K562 (cell line): ENCODE results near the gene FAF2. TPM values are rescaled to one million over a fixed set of nuclear protein-coding genes. Genes with fewer than 3 reads are reported as not detected.

Source experiments
- BRF1 ChIP-seq: IDR thresholded peaks from 3 replicates; pipeline ENCODE4 v1.6.1; 2011; ENCODE audit warnings: borderline replicate concordance, mild to moderate bottlenecking; ENCODE audit not compliant: insufficient read length; ENCODE audit errors: extremely low read depth
- CEBPB ChIP-seq: fragments of 450-650 bp; IDR thresholded peaks from 2 replicates; pipeline ENCODE4 v1.6.1; 2016; ENCODE audit warnings: missing genetic modification characterization, missing compliant biosample characterization
- GABPB2 ChIP-seq: fragments of 250-450 bp; sonication (Bioruptor Pico); conservative IDR thresholded peaks from 2 replicates; pipeline ENCODE4 v1.5.1; 2021; ENCODE audit warnings: mild to moderate bottlenecking
- HDAC6 ChIP-seq: IDR thresholded peaks from 2 replicates; pipeline ENCODE4 v1.6.1; 2012; ENCODE audit warnings: low read depth, mild to moderate bottlenecking, control low read depth, inconsistent platforms, low read length, moderate library complexity
- ILK ChIP-seq: fragments of 450-650 bp; IDR thresholded peaks from 2 replicates; pipeline ENCODE4 v1.6.1; 2016; ENCODE audit warnings: missing genetic modification characterization, low read depth, mild to moderate bottlenecking, missing compliant biosample characterization, moderate library complexity, borderline replicate concordance
- KDM1A ChIP-seq, 2 experiments: fragments of 450-650 bp; IDR thresholded peaks; 2 replicates each; pipeline ENCODE4 v1.6.1; 2016; ENCODE audit warnings: mild to moderate bottlenecking in 2 of 2
- MED1 ChIP-seq: sonication (generic); formaldehyde crosslinking; IDR thresholded peaks from 2 replicates; pipeline ENCODE4 v1.8.1; 2023; ENCODE audit warnings: missing genetic modification reagents, borderline replicate concordance
- MXD1 ChIP-seq: fragments of 250-450 bp; sonication (Bioruptor Pico); IDR thresholded peaks from 2 replicates; pipeline ENCODE4 v1.8.0; 2021; ENCODE audit warnings: borderline replicate concordance, mild to moderate bottlenecking, moderate library complexity; ENCODE audit not compliant: poor library complexity, severe bottlenecking
- MYBL2 ChIP-seq, 2 experiments: fragments of 450-650 bp in 1 of 2; sonication (generic) in 1 of 2; formaldehyde crosslinking in 1 of 2; IDR thresholded peaks; 2 replicates each; pipeline versions ENCODE4 v1.6.1 to v1.8.1; 2017 to 2022; ENCODE audit warnings: borderline replicate concordance in 1 of 2, inconsistent platforms in 1 of 2, low read depth in 1 of 2, mild to moderate bottlenecking in 1 of 2, missing genetic modification reagents in 1 of 2, moderate library complexity in 1 of 2
- PYGO2 ChIP-seq: fragments of 450-650 bp; IDR thresholded peaks from 2 replicates; pipeline ENCODE4 v1.6.1; 2016; ENCODE audit warnings: mild to moderate bottlenecking, missing genetic modification characterization, moderate library complexity, missing compliant biosample characterization
- RAD51 ChIP-seq: fragments of 450-650 bp; IDR thresholded peaks from 2 replicates; pipeline ENCODE4 v1.7.1; 2016; ENCODE audit warnings: low read depth, mild to moderate bottlenecking, borderline replicate concordance
- RBM25 ChIP-seq: fragments of 200-400 bp; formaldehyde crosslinking; IDR thresholded peaks from 2 replicates; pipeline ENCODE4 v1.6.1; 2018; ENCODE audit warnings: low read length, low read depth, moderate library complexity; ENCODE audit not compliant: severe bottlenecking
- SRSF7 ChIP-seq: fragments of 200-400 bp; formaldehyde crosslinking; optimal IDR thresholded peaks from 2 replicates; pipeline ENCODE3; 2017; ENCODE audit warnings: mild to moderate bottlenecking, low read depth, low read length
- SRSF9 ChIP-seq: fragments of 200-400 bp; formaldehyde crosslinking; IDR thresholded peaks from 2 replicates; pipeline ENCODE4 v1.6.1; 2017; ENCODE audit warnings: low read depth, low read length, borderline replicate concordance
- TCF7 ChIP-seq: sonication (generic); IDR thresholded peaks from 2 replicates; pipeline ENCODE4 v1.6.1; 2016; ENCODE audit warnings: antibody characterized with exemption, borderline replicate concordance
- YBX1 ChIP-seq: fragments of 450-650 bp; IDR thresholded peaks from 2 replicates; pipeline ENCODE4 v1.7.1; 2016; ENCODE audit warnings: mild to moderate bottlenecking
- ZNF121 ChIP-seq: sonication (generic); formaldehyde crosslinking; conservative IDR thresholded peaks from 2 replicates; pipeline ENCODE4 v1.8.0; 2022; ENCODE audit warnings: missing genetic modification reagents
- polyA plus RNA-seq, 8 experiments: library from polyadenylated mRNA; depleted of rRNA in 4 of 8; stranded (reverse) in 5 of 8; unstranded in 3 of 8; fragments of >200 nt; fragmentation: Nextera tagmentation in 2 of 8; fragmentation: Illumina TruSeq in 1 of 8; extraction: Ambion mirVana in 2 of 8; extraction: Trizol in 1 of 8; gene quantifications; 2 replicates each; pipeline versions ENCODE4 v1.2.1 to v1.2.3, GENCODE V29; 2011 to 2014; ENCODE audit warnings: inconsistent platforms in 1 of 8, missing spikeins in 1 of 8
- total RNA-seq, 7 experiments: library from RNA; depleted of rRNA in 6 of 7; stranded (reverse); fragments of >200 nt in 6 of 7; fragmentation: Illumina TruSeq in 2 of 7; extraction: Trizol in 2 of 7; gene quantifications; 2 replicates each; pipeline versions ENCODE4 v1.2.1 to v1.2.3, GENCODE V29; 2011 to 2021; ENCODE audit warnings: low replicate concordance in 1 of 7
- TF ChIP-seq, protein P1 (sequence below), 2 experiments: fragments of 450-650 bp in 1 of 2; sonication (generic) in 1 of 2; formaldehyde crosslinking; conservative IDR thresholded peaks; 2 replicates each; pipeline versions ENCODE4 v1.4.0 to v1.8.1; 2020 to 2022; ENCODE audit warnings: mild to moderate bottlenecking in 1 of 2, missing genetic modification reagents in 1 of 2
- TF ChIP-seq, protein P2 (sequence below): fragments of 450-650 bp; conservative IDR thresholded peaks from 2 replicates; pipeline ENCODE4 v1.6.1; 2016; ENCODE audit warnings: missing genetic modification characterization, low read depth, mild to moderate bottlenecking, control low read depth, missing compliant biosample characterization
- TF ChIP-seq, protein P3 (sequence below): sonication (generic); formaldehyde crosslinking; IDR thresholded peaks from 2 replicates; pipeline ENCODE4 v1.8.0; 2023; ENCODE audit warnings: mild to moderate bottlenecking, missing genetic modification reagents

Gene FAF2
- total and polyA plus RNA-seq, 9 of the 15 experiments (the other 6 are each of a cell fraction or from before 2014, with no cell fraction given), result 25.0 to 44.6 (median 36.1) TPM

GRCh38 chr5:176536132-176536901, 88.1 kb downstream of the FAF2 start (continued):
- TF ChIP-seq SRSF7 (no peak), CEBPB (tag) (no peak), SRSF9 (no peak), KDM1A (IDR thresholded peaks at IDR 0.05) (no peak), YBX1 (no peak), BRF1 (no peak), TCF7 (no peak), MED1 (CRISPR knock-in tag) (no peak), RAD51 (no peak), HDAC6 (no peak), RBM25 (no peak), ZNF121 (CRISPR knock-in tag) (no peak), MXD1 (CRISPR knock-in tag) (no peak), GABPB2 (CRISPR knock-in tag) (no peak), ILK (no peak), PYGO2 (tag) (no peak), MYBL2 (IDR thresholded peaks at IDR 0.05; ENCODE audit: low read depth) (no peak), MYBL2 (CRISPR knock-in tag; IDR thresholded peaks at IDR 0.05; ENCODE audit: borderline replicate concordance) (no peak)
- TF ChIP-seq, protein P1, sequence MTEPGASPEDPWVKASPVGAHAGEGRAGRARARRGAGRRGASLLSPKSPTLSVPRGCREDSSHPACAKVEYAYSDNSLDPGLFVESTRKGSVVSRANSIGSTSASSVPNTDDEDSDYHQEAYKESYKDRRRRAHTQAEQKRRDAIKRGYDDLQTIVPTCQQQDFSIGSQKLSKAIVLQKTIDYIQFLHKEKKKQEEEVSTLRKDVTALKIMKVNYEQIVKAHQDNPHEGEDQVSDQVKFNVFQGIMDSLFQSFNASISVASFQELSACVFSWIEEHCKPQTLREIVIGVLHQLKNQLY (CRISPR knock-in tag; conservative IDR thresholded peaks at IDR 0.05), result no peak
- TF ChIP-seq, protein P2, sequence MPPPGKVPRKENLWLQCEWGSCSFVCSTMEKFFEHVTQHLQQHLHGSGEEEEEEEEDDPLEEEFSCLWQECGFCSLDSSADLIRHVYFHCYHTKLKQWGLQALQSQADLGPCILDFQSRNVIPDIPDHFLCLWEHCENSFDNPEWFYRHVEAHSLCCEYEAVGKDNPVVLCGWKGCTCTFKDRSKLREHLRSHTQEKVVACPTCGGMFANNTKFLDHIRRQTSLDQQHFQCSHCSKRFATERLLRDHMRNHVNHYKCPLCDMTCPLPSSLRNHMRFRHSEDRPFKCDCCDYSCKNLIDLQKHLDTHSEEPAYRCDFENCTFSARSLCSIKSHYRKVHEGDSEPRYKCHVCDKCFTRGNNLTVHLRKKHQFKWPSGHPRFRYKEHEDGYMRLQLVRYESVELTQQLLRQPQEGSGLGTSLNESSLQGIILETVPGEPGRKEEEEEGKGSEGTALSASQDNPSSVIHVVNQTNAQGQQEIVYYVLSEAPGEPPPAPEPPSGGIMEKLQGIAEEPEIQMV (tag), result no peak
- TF ChIP-seq, protein P3, sequence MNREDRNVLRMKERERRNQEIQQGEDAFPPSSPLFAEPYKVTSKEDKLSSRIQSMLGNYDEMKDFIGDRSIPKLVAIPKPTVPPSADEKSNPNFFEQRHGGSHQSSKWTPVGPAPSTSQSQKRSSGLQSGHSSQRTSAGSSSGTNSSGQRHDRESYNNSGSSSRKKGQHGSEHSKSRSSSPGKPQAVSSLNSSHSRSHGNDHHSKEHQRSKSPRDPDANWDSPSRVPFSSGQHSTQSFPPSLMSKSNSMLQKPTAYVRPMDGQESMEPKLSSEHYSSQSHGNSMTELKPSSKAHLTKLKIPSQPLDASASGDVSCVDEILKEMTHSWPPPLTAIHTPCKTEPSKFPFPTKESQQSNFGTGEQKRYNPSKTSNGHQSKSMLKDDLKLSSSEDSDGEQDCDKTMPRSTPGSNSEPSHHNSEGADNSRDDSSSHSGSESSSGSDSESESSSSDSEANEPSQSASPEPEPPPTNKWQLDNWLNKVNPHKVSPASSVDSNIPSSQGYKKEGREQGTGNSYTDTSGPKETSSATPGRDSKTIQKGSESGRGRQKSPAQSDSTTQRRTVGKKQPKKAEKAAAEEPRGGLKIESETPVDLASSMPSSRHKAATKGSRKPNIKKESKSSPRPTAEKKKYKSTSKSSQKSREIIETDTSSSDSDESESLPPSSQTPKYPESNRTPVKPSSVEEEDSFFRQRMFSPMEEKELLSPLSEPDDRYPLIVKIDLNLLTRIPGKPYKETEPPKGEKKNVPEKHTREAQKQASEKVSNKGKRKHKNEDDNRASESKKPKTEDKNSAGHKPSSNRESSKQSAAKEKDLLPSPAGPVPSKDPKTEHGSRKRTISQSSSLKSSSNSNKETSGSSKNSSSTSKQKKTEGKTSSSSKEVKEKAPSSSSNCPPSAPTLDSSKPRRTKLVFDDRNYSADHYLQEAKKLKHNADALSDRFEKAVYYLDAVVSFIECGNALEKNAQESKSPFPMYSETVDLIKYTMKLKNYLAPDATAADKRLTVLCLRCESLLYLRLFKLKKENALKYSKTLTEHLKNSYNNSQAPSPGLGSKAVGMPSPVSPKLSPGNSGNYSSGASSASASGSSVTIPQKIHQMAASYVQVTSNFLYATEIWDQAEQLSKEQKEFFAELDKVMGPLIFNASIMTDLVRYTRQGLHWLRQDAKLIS, result no peak; the same call in 1 of the 2 replicates
